IMR-90 (cell line): ENCODE data around the gene YAF2. TPM values are rescaled to one million over a fixed set of nuclear protein-coding genes. Genes with fewer than 3 reads are reported as not detected.

ENCODE experiments used
- ATAC-seq: fragments of 200-7000 bp; cut with Tn5 transposase; 2 replicates; pipeline ENCODE4 v1.9.1; 2020; ENCODE audit warnings: low read depth, mild to moderate bottlenecking, moderate library complexity
- BruUV-seq: library from RNA; stranded (reverse); fragments of 400-500 nt; replicated peaks from 2 replicates; lab custom pipeline; 2021; lab: Mats Ljungman, UMichigan
- CTCF ChIA-PET: fragments of 300-600 bp; formaldehyde crosslinking; extraction: SDS; loops from one replicate; lab custom pipeline; 2021; ENCODE audit warnings: antibody characterized with exemption; lab: Yijun Ruan, JAX
- POLR2A ChIA-PET: fragments of 300-600 bp; sonication (Branson Sonifier 250); formaldehyde crosslinking; loops from one replicate; lab custom pipeline; 2022; ENCODE audit warnings: antibody characterized with exemption; ENCODE audit not compliant: unreplicated experiment; lab: Charles Lee
- DNase-seq: peaks from one replicate; pipeline ENCODE4 v3.0.0; 2013
- H2AFZ ChIP-seq: replicated peaks from 2 replicates; pipeline ENCODE3; 2013; ENCODE audit warnings: low read length, mild to moderate bottlenecking; ENCODE audit not compliant: poor library complexity
- H2AK5ac ChIP-seq: 2 replicates; pipeline ENCODE4 v1.6.1; 2013; ENCODE audit warnings: low read depth, low read length, inconsistent platforms
- H2AK9ac ChIP-seq: replicated peaks from 2 replicates; pipeline ENCODE3; 2013; ENCODE audit warnings: mild to moderate bottlenecking, low read depth, low read length, moderate library complexity; ENCODE audit not compliant: poor library complexity
- H2BK120ac ChIP-seq: 2 replicates; pipeline ENCODE4 v1.6.1; 2013; ENCODE audit warnings: low read depth, low read length, inconsistent platforms
- H2BK15ac ChIP-seq: 3 replicates; pipeline ENCODE4 v1.6.1; 2013; ENCODE audit warnings: low read depth, low read length, inconsistent platforms
- H2BK20ac ChIP-seq: 2 replicates; pipeline ENCODE4 v1.6.1; 2013; ENCODE audit warnings: low read depth, mild to moderate bottlenecking, inconsistent platforms, low read length, moderate library complexity
- H2BK5ac ChIP-seq: 2 replicates; pipeline ENCODE4 v1.6.1; 2013; ENCODE audit warnings: mild to moderate bottlenecking, low read depth, low read length, inconsistent platforms; ENCODE audit not compliant: poor library complexity, severe bottlenecking
- H3K14ac ChIP-seq: replicated peaks from 2 replicates; pipeline ENCODE4 v1.6.1; 2013; ENCODE audit warnings: low read depth, low read length, inconsistent platforms
- H3K18ac ChIP-seq: 2 replicates; pipeline ENCODE4 v1.6.1; 2013; ENCODE audit warnings: low read depth, low read length, control low read depth
- H3K23ac ChIP-seq: 2 replicates; pipeline ENCODE4 v1.6.1; 2013; ENCODE audit warnings: low read depth, low read length, inconsistent platforms
- H3K27ac ChIP-seq: 2 replicates; pipeline ENCODE4 v1.5.1; 2013; ENCODE audit warnings: mild to moderate bottlenecking, control low read depth, low read length; ENCODE audit not compliant: insufficient read depth
- H3K27me3 ChIP-seq: 2 replicates; pipeline ENCODE4 v1.6.1; 2013; ENCODE audit warnings: low read length; ENCODE audit not compliant: control insufficient read depth, insufficient read depth
- H3K36me3 ChIP-seq: 2 replicates; pipeline ENCODE4 v1.6.1; 2013; ENCODE audit warnings: low read length, mixed read lengths; ENCODE audit not compliant: control insufficient read depth, insufficient read depth
- H3K4ac ChIP-seq: 2 replicates; pipeline ENCODE4 v1.6.1; 2013; ENCODE audit warnings: low read depth, low read length, inconsistent platforms
- H3K4me1 ChIP-seq: 2 replicates; pipeline ENCODE4 v1.6.1; 2013; ENCODE audit warnings: low read length, mixed read lengths; ENCODE audit not compliant: control insufficient read depth, insufficient read depth
- H3K4me2 ChIP-seq: 2 replicates; pipeline ENCODE4 v1.6.1; 2013; ENCODE audit warnings: low read depth, mild to moderate bottlenecking, control low read depth, low read length, moderate library complexity
- H3K4me3 ChIP-seq: 2 replicates; pipeline ENCODE4 v1.5.1; 2013; ENCODE audit warnings: low read depth, mild to moderate bottlenecking, control low read depth, low read length, moderate library complexity; ENCODE audit not compliant: insufficient read depth
- H3K56ac ChIP-seq: 2 replicates; pipeline ENCODE4 v1.6.1; 2013; ENCODE audit warnings: low read length, inconsistent platforms; ENCODE audit not compliant: insufficient read depth; ENCODE audit errors: extremely low read depth
- H3K79me1 ChIP-seq, 2 experiments: 2 replicates each; pipeline ENCODE4 v1.6.1; 2013; ENCODE audit warnings: low read length in 2 of 2, inconsistent platforms in 1 of 2, low read depth in 1 of 2
- H3K9ac ChIP-seq: 2 replicates; pipeline ENCODE4 v1.6.1; 2013; ENCODE audit warnings: low read depth, low read length, control low read depth
- H3K9me1 ChIP-seq: 2 replicates; pipeline ENCODE4 v1.6.1; 2013; ENCODE audit warnings: low read length, inconsistent platforms; ENCODE audit not compliant: insufficient read depth
- H3K9me3 ChIP-seq: 2 replicates; pipeline ENCODE4 v1.6.1; 2013; ENCODE audit warnings: low read length; ENCODE audit not compliant: control insufficient read depth, insufficient read depth
- H4K20me1 ChIP-seq: 2 replicates; pipeline ENCODE4 v1.6.1; 2013; ENCODE audit warnings: low read length, inconsistent platforms; ENCODE audit not compliant: insufficient read depth
- H4K5ac ChIP-seq: 2 replicates; pipeline ENCODE4 v1.6.1; 2013; ENCODE audit warnings: mild to moderate bottlenecking, low read depth, low read length, control low read depth
- H4K8ac ChIP-seq, 2 experiments: 2 replicates each; pipeline ENCODE4 v1.6.1; 2013; ENCODE audit warnings: low read depth in 2 of 2, low read length in 2 of 2, control low read depth in 1 of 2, inconsistent platforms in 1 of 2
- H4K91ac ChIP-seq: 2 replicates; pipeline ENCODE4 v1.6.1; 2013; ENCODE audit warnings: low read depth, low read length, inconsistent platforms; ENCODE audit not compliant: insufficient read depth
- CEBPB ChIP-seq: IDR thresholded peaks from 2 replicates; pipeline ENCODE4 v1.6.1; 2012; ENCODE audit warnings: low read depth, low read length, improper control_type of control experiment
- USF2 ChIP-seq: fragments of 150-350 bp; IDR thresholded peaks from 2 replicates; pipeline ENCODE4 v1.6.1; 2017; ENCODE audit warnings: mild to moderate bottlenecking, antibody characterized with exemption, low read length, low read depth
- WGBS, 2 experiments: methylation state at CpG; one replicate each; pipeline versions ENCODE4 v1.1.5 to v1.1.7; 2013; ENCODE audit warnings: missing lambda C conversion rate in 2 of 2; ENCODE audit not compliant: insufficient read length in 1 of 2; ENCODE audit errors: extremely low coverage in 2 of 2; 5-methylcytosine and 5-hydroxymethylcytosine counted together
- dilution Hi-C: fragments of 300-500 bp; cut with HindIII; formaldehyde crosslinking; loops from one replicate; pipeline ENCODE4 v1.14.3; 2018; ENCODE audit warnings: low sequenced_read_pairs; ENCODE audit not compliant: unreplicated experiment
- in situ Hi-C: fragments of 300-500 bp; cut with MboI; formaldehyde crosslinking; loops from 3 replicates; pipeline ENCODE4 v1.14.3; 2019; ENCODE audit warnings: low sequenced_read_pairs, inconsistent platforms, mixed read lengths
- intact Hi-C: fragments of 100-400 bp; cut with micrococcal nuclease; formaldehyde crosslinking; loops from 2 replicates; pipeline ENCODE4 v1.10.0; 2022
- polyA plus RNA-seq, 3 experiments: library from polyadenylated mRNA; depleted of rRNA; stranded (reverse); fragments of >200 nt; gene quantifications; 2 replicates each; pipeline ENCODE4 v1.2.3, GENCODE V29; 2012; ENCODE audit warnings: low replicate concordance in 1 of 3
- total RNA-seq: library from RNA; depleted of rRNA; stranded (reverse); fragments of >200 nt; gene quantifications from 2 replicates; pipeline ENCODE4 v1.2.3, GENCODE V29; 2012

The YAF2 gene
- total and polyA plus RNA-seq, 2 of the 4 experiments (the other 2 are of a cell fraction), result 7.9 to 14.2 TPM

DNA sequence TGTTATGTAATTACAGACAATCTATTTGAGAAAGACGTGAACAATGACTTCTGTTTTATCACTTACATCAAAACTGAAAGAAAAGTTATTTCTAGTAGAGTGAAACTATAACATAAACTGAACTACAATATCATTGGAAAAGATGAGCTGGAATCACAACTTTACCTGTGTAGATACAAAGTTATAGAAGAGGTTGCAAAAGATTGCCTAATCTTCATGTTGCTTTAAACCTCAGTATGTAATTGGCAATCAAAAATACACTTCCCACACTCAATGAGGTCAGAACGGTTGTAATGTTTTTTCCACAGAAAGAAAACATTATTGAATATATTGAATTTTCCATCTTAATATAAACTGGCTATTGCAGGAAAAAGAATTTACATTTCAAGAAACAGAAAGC lies 55.7 kb downstream of the YAF2 start:
- Histone ChIP-seq H2AK9ac (no peak overlapping the region), H3K14ac (no peak overlapping the region), H3K9ac (no peak overlapping the region), H2BK20ac (no peak overlapping the region), H2BK120ac (no peak overlapping the region), H3K4me1 (no peaks in the 10 kb centered on the region), H3K9me1 (0 out of 2 replicates have a peak, but pooled peaks cover 2% of the 10 kb centered on the region), H2BK15ac (no peak overlapping the region), H3K23ac (no peak overlapping the region), H4K20me1 (no peaks in the 10 kb centered on the region), H3K79me1 (peaks cover 6 to 24% of the 10 kb centered on the region in 2 experiments; a peak in 3 of 4 replicates), H3K27me3 (no peaks in the 10 kb centered on the region), H4K91ac (no peak overlapping the region), H3K4me3 (no peak overlapping the region), H3K18ac (no peak overlapping the region), H4K8ac (no peak overlapping the region), H3K56ac (no peak overlapping the region), H2AK5ac (no peak overlapping the region), H3K36me3 (0 out of 2 replicates have a peak, but pooled peaks cover 2% of the 10 kb centered on the region), H3K9me3 (no peaks in the 10 kb centered on the region), H3K4ac (no peak overlapping the region), H3K4me2 (no peak overlapping the region), H4K5ac (no peak overlapping the region), H3K27ac (no peak overlapping the region), H2AFZ (no peak overlapping the region), H2BK5ac (no peak overlapping the region)
- DNase-seq (no peak), ATAC-seq (no peak)
- CTCF ChIA-PET, result no interaction called here
- intact Hi-C loops, result no loop called here
- POLR2A ChIA-PET, result no interaction called here
- no CpG with 5 or more reads among the region's 2 CpGs for WGBS, 2 experiments
- in situ Hi-C loops, result no loop called here
- TF ChIP-seq USF2 (no peak), CEBPB (0 out of 2 replicates have a peak, but pooled peaks have one; percentile 6)
- dilution Hi-C loops, result no loop called here
- no TSS peak for BruUV-seq
